ENCODE measurements around the gene OR2AT4. TPM values are rescaled to one million over a fixed set of nuclear protein-coding genes. Genes with fewer than 3 reads are reported as not detected.

OR2AT4 gene
- total RNA-seq, 1 donor from 2014 or later = not detected

GRCh38 chr11:75031771-75032549 is 64.7 kb downstream of the OR2AT4 start:
- DNase-seq (ENCODE audit: low spot score) = no peak

Other genes with a start within 250 kb of the OR2AT4 start
- gene XRRA1, start 147.8 kb downstream of the OR2AT4 start, total RNA-seq = 23.4 TPM
- gene SPCS2, start 147.6 kb downstream of the OR2AT4 start, total RNA-seq = 138 TPM
- 6.2 TPM for gene NEU3, start 107.9 kb downstream of the OR2AT4 start, total RNA-seq
- gene SLCO2B1, start 54.2 kb upstream of the OR2AT4 start, total RNA-seq = 185 TPM
- gene TPBGL, start 143.9 kb upstream of the OR2AT4 start, total RNA-seq = 1.6 TPM

Data from mesenteric fat pad (tissue), 1 donor.